HepG2 (cell line): ENCODE measurements around the gene HPS6. TPM values are rescaled to one million over a fixed set of nuclear protein-coding genes. Genes with fewer than 3 reads are reported as not detected.

ENCODE experiments used
- AFF4 ChIP-seq: sonication (generic); formaldehyde crosslinking; IDR thresholded peaks from 2 replicates; pipeline ENCODE4 v1.4.0; 2020; ENCODE audit warnings: missing genetic modification reagents
- CEBPZ ChIP-seq: IDR thresholded peaks from 2 replicates; pipeline ENCODE4 v1.6.1; 2012; ENCODE audit warnings: low read length, improper control_type of control experiment
- FOXA1 ChIP-seq, 2 experiments: fragments of 450-650 bp in 1 of 2; sonication (generic) in 1 of 2; formaldehyde crosslinking in 1 of 2; IDR thresholded peaks; 2 replicates each; pipeline versions ENCODE4 v1.4.0 to v1.6.1; 2016 to 2020; ENCODE audit warnings: missing genetic modification reagents in 1 of 2
- FOXC1 ChIP-seq: sonication (generic); formaldehyde crosslinking; IDR thresholded peaks from 2 replicates; pipeline ENCODE4 v1.8.0; 2022; ENCODE audit warnings: mild to moderate bottlenecking, missing genetic modification reagents, borderline replicate concordance
- IKZF5 ChIP-seq: IDR thresholded peaks from 2 replicates; pipeline ENCODE4 v1.6.1; 2018; ENCODE audit warnings: missing genetic modification reagents, mild to moderate bottlenecking, missing compliant biosample characterization
- NR2F1 ChIP-seq, 2 experiments: fragments of 450-650 bp in 1 of 2; formaldehyde crosslinking in 1 of 2; IDR thresholded peaks; 2 replicates each; pipeline versions ENCODE4 v1.5.0 to v1.6.1; 2016 to 2020; ENCODE audit warnings: mild to moderate bottlenecking in 1 of 2, missing compliant biosample characterization in 1 of 2, missing genetic modification reagents in 1 of 2, moderate library complexity in 1 of 2
- REL ChIP-seq: sonication (generic); formaldehyde crosslinking; conservative IDR thresholded peaks from 2 replicates; pipeline ENCODE4 v1.8.0; 2022; ENCODE audit warnings: mild to moderate bottlenecking, missing genetic modification reagents, moderate library complexity
- REPIN1 ChIP-seq: sonication (generic); formaldehyde crosslinking; IDR thresholded peaks from 2 replicates; pipeline ENCODE4 v1.8.0; 2022; ENCODE audit warnings: missing genetic modification reagents, low read depth, mild to moderate bottlenecking, borderline replicate concordance
- RFX1 ChIP-seq: fragments of 450-650 bp; IDR thresholded peaks from 2 replicates; pipeline ENCODE4 v1.6.1; 2017
- ZBTB46 ChIP-seq: sonication (generic); formaldehyde crosslinking; IDR thresholded peaks from 2 replicates; pipeline ENCODE4 v1.4.0; 2020; ENCODE audit warnings: mild to moderate bottlenecking, missing genetic modification reagents, borderline replicate concordance
- ZFP37 ChIP-seq: sonication (generic); formaldehyde crosslinking; IDR thresholded peaks from 2 replicates; pipeline ENCODE4 v1.4.0; 2020; ENCODE audit warnings: missing genetic modification reagents, borderline replicate concordance
- ZMAT3 ChIP-seq: sonication (generic); formaldehyde crosslinking; conservative IDR thresholded peaks from 2 replicates; pipeline ENCODE4 v1.7.0; 2021; ENCODE audit warnings: missing genetic modification reagents
- ZNF614 ChIP-seq: IDR thresholded peaks from 2 replicates; pipeline ENCODE4 v1.6.1; 2018; ENCODE audit warnings: missing biosample characterization, missing genetic modification reagents, inconsistent platforms, borderline replicate concordance
- ZNF639 ChIP-seq: conservative IDR thresholded peaks from 2 replicates; pipeline ENCODE4 v1.6.1; 2018; ENCODE audit warnings: missing genetic modification reagents
- ZNF713 ChIP-seq: sonication (generic); formaldehyde crosslinking; IDR thresholded peaks from 2 replicates; pipeline ENCODE4 v1.4.0; 2020; ENCODE audit warnings: mild to moderate bottlenecking, missing genetic modification reagents
- polyA plus RNA-seq, 8 experiments: library from polyadenylated mRNA; depleted of rRNA in 3 of 8; stranded (reverse) in 7 of 8; unstranded in 1 of 8; fragments of >200 nt; fragmentation: Illumina TruSeq in 4 of 8; extraction: Trizol in 4 of 8; gene quantifications; 2 replicates each; pipeline versions ENCODE4 v1.2.1 to v1.2.3, GENCODE V29; 2011 to 2016; ENCODE audit warnings: low read depth in 4 of 8, missing spikeins in 1 of 8, mixed read lengths in 1 of 8; ENCODE audit not compliant: insufficient read depth in 1 of 8
- total RNA-seq, 5 experiments: library from RNA; depleted of rRNA; stranded (reverse); fragments of >200 nt; fragmentation: Illumina TruSeq; extraction: Trizol; gene quantifications; 2 replicates each; pipeline ENCODE4 v1.2.3, GENCODE V29; 2016; ENCODE audit warnings: low read depth in 1 of 5

HPS6 gene
- total and polyA plus RNA-seq, 2 of the 13 experiments (the other 11 are each of a cell fraction or from before 2014, with no cell fraction given) = 2.9 to 14.9 TPM

GRCh38 chr10:102055647-102056419 is 9.3 kb upstream of the HPS6 start, which contains the start of gene ARMH3 (continued):
- no peak for TF ChIP-seq CEBPZ
- peak; percentile 82; the same call in 1 of the 2 replicates for TF ChIP-seq ZMAT3 (CRISPR knock-in tag)
- TF ChIP-seq FOXC1 (CRISPR knock-in tag) = peak; percentile 90; the same call in 1 of the 2 replicates
- TF ChIP-seq ZFP37 (CRISPR knock-in tag) = 0 out of 2 replicates have a peak, but pooled peaks have one; percentile 61
- TF ChIP-seq RFX1 = no peak
- TF ChIP-seq IKZF5 (CRISPR knock-in tag) = peak; percentile 92
- peak; percentile 97 for TF ChIP-seq ZNF639
- TF ChIP-seq REL = no peak
- TF ChIP-seq ZBTB46 (CRISPR knock-in tag) = 0 out of 2 replicates have a peak, but pooled peaks have one; percentile 37
- no peak for TF ChIP-seq AFF4
- no peak for TF ChIP-seq FOXA1 (IDR thresholded peaks at IDR 0.05)
- TF ChIP-seq FOXA1 (CRISPR knock-in tag; IDR thresholded peaks at IDR 0.05) = 0 out of 2 replicates have a peak, but pooled peaks have one; percentile 5
- TF ChIP-seq NR2F1 (CRISPR knock-in tag; IDR thresholded peaks at IDR 0.05) = peak; percentile 78 to 85
- TF ChIP-seq ZNF713 (CRISPR knock-in tag) = no peak
- TF ChIP-seq REPIN1 (CRISPR knock-in tag) = peak; percentile 90; the same call in 1 of the 2 replicates
- TF ChIP-seq ZNF614 (CRISPR knock-in tag) = peak; percentile 91; the same call in 1 of the 2 replicates
